CD4-positive, alpha-beta T cell treated with Interferon gamma for 1 hour (primary cell): ENCODE data around the gene SLC27A4.

Experiments used
- DNase-seq: peaks from one replicate; pipeline ENCODE4 v3.0.0-alpha.2; 2020

Gene SLC27A4

GRCh38 chr9:128370367-128370751 lies 30.0 kb downstream of the SLC27A4 start:
- DNase-seq = no peak

GRCh38 chr9:128370752-128371629 lies 30.7 kb downstream of the SLC27A4 start, which contains the start of gene URM1:
URM1 (plus strand) TSS chr9:128371374; CDS start chr9:128371381, 7 bp downstream.
- DNase-seq = peak; percentile 95

GRCh38 chr9:128371630-128372117 lies 31.3 kb downstream of the SLC27A4 start:
- no peak for DNase-seq

- no peak for DNase-seq
Measured at GRCh38 chr9:128372188-128372641, 31.9 kb downstream of the SLC27A4 start.

- DNase-seq = no peak
Measured at GRCh38 chr9:128372784-128373183, 32.5 kb downstream of the SLC27A4 start.

GRCh38 chr9:128374221-128374675 lies 33.9 kb downstream of the SLC27A4 start:
- no peak for DNase-seq

GRCh38 chr9:128375865-128376264 lies 35.5 kb downstream of the SLC27A4 start:
- no peak for DNase-seq

GRCh38 chr9:128382261-128382660 lies 41.9 kb downstream of the SLC27A4 start:
- DNase-seq = no peak

GRCh38 chr9:128383007-128383753 lies 42.9 kb downstream of the SLC27A4 start:
- no peak for DNase-seq

- DNase-seq = no peak
Measured at GRCh38 chr9:128383791-128384190, 43.5 kb downstream of the SLC27A4 start.

- DNase-seq = no peak
Measured at GRCh38 chr9:128384801-128385495, 44.6 kb downstream of the SLC27A4 start.

- no peak for DNase-seq
Measured at GRCh38 chr9:128385496-128386460, 45.5 kb downstream of the SLC27A4 start.

- DNase-seq = no peak
Measured at GRCh38 chr9:128388150-128388549, 47.8 kb downstream of the SLC27A4 start.

- DNase-seq = no peak
Measured at GRCh38 chr9:128389395-128390149, 49.2 kb downstream of the SLC27A4 start.

GRCh38 chr9:128390150-128390812 lies 50.0 kb downstream of the SLC27A4 start:
- DNase-seq = no peak

- no peak for DNase-seq
Measured at GRCh38 chr9:128390813-128391711, 50.7 kb downstream of the SLC27A4 start.

- no peak for DNase-seq
Measured at GRCh38 chr9:128391956-128392301, 51.6 kb downstream of the SLC27A4 start.

- DNase-seq = no peak
Measured at GRCh38 chr9:128392302-128393144, 52.2 kb downstream of the SLC27A4 start.
